Skeletal muscle cell (primary cell): ENCODE data around the gene SVBP.
"Not testable (repeated sequence)": the region's sequence is repeated elsewhere in the genome, so short reads cannot be mapped to it uniquely, and the experiment has no call there.

ENCODE experiments used
- DNase-seq: peaks from one replicate; pipeline ENCODE4 v3.0.0-alpha.2; 2010; ENCODE audit warnings: low read depth
- H3K4me3 ChIP-seq: 2 replicates; pipeline ENCODE4 v1.5.1; 2011; ENCODE audit warnings: low read depth, mild to moderate bottlenecking, control low read depth, low read length, moderate library complexity

Gene SVBP

DNA sequence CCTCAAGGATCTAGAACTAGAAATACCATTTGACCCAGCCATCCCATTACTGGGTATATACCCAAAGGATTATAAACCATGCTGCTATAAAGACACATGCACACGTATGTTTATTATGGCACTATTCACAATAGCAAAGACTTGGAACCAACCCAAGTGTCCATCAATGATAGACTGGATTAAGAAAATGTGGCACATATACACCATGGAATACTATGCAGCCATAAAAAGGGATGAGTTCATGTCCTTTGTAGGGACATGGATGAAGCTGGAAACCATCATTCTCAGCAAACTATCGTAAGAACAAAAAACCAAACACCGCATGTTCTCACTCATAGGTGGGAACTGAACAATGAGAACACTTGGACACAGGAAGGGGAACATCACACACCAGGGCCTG, 2.4 kb downstream of the SVBP start:
- not testable (repeated sequence) for H3K4me3 ChIP-seq, DNase-seq

DNA sequence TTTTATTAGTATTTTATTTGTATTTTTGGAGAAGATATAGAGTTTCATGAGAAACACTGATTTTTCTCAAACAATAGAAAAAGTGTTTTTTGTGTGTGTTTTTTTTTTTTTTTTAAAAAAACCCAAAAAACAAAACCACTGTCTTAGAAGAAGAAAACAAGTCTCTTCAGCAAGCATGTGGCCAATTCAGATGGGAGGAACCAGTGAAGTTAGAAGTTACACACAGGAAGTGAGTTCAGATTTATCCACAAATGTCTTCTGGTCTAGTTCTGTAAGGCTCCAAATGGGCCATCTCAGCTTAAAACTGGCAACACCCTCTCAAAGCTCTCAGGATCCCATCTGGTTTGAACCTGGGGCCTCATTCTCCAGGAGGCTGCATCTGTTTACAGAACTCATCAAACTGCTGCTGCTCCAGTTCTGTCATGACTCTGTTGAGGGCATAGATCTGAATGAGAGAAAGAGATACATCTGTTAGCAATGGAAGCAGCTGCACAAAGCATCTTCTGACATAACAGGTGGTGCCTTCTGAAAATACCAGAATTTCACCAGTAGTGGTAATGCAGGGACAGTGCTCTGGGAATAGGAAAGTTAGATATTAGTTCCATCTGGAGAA, 10.0 kb downstream of the SVBP start:
- no peak overlapping the region for H3K4me3 ChIP-seq
- no peak for DNase-seq

DNA sequence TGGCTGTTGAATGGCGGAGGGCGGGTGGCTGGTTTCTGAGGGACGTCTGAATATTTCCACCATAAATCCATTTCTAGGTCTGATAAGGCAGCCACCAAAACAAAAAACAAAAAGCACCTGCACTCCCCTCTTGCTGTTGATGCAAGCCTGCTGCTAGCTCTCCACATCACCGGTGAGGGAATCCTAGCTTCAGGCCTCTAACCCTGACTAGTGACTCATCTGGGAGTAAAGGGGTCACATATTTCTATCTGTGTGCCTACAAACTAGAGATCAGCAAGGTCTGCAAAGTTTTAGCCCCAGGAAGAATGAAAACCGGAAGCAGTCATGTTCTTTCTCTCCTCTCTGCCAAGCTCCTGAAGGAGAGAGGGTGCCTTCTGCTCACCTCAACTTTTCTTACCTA, 10.6 kb downstream of the SVBP start:
- no peak overlapping the region for H3K4me3 ChIP-seq
- DNase-seq: no peak

DNA sequence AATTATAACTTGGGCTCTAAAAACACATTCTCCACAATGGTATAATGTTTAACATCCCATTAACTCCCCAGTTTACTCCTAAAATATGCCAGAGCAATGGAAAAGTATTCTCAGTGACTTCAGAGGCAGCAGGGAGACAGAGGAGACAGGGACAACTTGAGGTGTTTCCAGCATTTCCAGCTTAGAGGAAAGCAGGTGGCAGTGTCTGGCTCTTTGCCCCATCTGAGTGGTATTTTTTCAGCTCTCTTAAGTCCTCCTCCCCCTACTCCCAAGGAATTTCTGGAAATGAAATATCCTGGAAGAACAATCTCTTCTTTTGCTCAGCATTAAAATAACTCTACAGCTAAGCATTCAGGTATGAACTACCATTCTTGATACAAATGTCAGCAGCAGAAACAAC, 11.0 kb downstream of the SVBP start:
- DNase-seq: no peak
- no peak overlapping the region for H3K4me3 ChIP-seq

DNA sequence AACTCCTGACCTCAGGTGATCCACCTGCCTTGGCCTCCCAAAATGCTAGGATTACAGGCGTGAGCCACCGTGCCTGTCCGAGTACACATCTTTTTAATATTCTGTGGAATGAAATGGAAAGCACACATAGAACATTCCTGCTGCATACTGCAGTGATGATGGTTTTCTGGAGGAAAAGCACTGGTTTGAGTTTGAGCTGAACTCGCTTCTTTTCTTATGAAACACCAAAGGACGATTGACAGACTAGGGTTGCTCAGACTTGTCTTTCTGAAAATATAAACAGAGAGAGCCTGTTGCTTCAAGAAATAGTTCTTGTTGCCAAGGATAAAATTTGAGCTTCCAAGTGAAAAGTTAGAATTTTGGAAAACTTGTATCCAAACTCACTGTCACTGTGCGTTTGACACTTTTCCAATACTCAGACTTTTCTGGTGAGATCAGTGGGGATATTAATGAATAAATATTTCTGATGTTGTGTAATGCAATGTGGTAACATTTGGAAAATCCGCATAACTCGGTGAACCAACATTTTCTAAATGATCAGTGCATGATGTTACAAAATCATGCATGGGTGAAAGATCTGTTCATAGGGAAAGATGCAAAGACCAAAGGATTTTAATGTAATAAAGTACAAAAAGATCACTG, 15.2 kb downstream of the SVBP start:
- no peak overlapping the region for H3K4me3 ChIP-seq
- no peak for DNase-seq

DNA sequence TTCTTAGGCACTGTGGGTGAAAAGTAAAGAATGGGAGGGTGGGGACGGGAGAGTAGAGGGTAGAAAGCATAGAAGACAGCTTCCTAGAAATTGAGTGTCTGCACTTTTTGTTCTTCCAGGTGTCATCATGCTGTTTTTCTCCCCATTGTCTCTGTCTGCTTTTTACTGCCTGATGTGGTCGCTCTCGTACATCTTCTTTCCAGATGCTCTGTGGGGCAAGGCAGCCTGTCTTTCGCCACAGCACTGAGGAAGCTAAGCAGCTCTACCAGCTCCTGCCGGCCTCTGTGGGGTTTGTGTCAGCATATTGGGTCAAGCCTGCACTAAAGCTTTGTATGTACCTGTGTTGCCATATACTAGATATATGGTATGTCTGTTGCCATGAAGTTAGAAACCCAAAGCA, 19.2 kb downstream of the SVBP start:
- DNase-seq: no peak
- H3K4me3 ChIP-seq: no peak overlapping the region

DNA sequence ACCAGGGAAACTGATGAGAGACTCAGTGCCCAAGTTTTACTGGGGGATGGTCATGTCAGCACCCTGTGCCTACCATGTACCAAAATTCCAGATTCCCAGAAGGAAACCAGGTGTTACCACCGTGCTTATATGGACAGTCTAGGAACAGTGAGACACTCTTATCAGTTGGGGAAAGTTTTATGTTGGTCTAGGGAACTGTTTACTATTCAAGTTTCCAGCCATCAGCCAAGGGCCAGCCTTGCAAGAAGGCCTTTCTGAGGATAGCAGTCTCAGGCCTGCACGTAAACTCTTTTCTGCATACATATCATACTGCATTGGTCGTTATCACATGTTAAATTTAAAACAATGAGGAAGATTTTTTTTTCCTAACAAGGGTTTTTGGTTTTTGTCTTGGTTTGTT, 19.8 kb downstream of the SVBP start:
- no peak for DNase-seq
- no peak overlapping the region for H3K4me3 ChIP-seq

DNA sequence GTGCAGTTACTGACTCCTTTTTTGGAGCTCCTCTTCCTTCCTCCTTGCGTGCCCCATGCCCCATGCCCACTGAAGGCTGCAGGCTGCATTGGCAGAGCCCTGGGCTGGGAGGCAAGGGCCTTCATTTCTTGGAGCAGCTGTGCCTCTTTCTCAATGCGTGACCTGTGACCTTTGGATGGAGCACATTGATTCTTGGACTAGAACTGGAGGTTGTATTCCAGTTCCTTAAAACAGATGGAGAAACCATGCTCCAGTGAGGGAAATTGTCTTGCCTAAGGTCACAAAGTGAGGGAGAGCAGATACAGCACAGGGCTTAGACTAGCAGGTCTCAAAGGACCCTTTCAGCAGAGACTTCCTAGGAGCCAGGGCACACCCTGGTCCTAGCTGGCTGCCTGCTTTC, 23.4 kb downstream of the SVBP start:
- no peak for DNase-seq
- no peak overlapping the region for H3K4me3 ChIP-seq

DNA sequence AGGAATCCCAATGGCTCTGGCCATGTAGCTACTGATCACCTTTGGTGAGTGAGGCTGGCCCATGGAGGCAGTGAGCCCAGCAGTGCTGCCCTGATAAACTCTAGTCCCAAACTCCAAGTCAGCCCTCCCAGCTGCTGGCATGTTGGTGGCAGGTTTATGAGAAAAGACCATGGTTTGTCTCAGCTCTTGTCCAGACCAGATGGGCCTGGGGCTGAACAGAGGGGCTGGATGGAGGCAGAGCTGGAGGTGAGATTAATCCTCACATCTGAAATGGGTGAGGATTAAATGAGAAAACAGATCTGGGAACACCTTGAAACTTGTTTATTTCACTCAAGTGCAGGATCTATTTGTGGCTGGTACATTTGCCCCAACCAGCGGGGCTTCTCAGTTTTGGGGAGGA, 29.2 kb downstream of the SVBP start:
- no peak overlapping the region for H3K4me3 ChIP-seq
- no peak for DNase-seq

DNA sequence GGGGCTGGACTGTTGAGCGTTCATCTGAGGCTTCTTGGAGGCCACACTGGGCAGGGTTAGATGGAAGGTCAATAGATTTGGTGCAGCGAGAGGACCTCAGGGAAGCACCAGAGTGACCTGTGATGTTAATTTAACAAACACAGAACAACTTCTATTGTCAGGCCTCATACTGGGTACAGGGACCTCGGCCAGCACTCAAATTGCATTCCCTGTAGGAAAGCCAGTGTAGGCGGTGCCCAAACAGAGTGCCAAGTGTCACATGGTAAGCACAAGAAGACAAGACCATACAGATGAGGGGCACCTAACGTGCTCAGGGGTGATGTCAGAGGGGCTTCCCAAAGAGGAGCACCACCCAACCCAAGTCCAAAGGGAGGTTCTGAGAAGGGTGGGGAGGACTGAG, 31.1 kb downstream of the SVBP start:
- no peak overlapping the region for H3K4me3 ChIP-seq
- DNase-seq: no peak

DNA sequence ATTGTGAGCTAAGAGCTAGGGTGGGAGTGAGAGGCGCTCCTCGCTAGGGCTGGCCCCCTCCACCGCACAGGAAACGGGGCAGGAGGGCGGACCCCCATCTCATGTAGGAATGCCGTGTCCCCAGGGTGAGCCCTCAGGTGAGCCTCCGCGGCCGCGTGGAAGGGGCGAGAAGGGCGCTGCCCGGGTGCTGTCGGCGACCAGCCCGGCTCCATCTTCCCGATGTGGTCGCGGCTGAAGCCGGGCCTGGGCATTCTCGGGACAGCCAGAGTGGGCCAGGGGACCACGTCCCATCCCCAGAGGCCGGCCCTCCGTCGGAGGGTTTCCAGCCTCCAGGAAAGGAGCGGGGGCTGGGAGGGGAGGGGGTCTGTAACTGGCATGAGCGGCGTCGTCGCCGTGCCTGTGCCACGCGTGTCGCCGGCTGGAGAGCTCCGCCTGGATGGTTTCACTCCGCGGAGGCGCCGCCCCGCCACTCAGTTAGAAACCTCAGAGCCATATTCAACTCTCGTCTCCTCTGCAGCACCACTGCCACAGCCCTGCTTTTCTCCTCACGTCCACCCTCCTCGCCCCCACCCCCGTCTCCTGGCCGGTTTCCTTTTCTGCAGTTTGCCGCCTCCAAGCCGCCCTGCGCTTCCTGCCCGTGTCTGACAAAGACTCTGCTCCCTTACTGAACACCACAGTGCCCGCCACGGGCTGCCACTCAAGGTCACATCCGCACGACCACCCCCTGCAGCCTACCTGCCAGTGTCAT, 32.1 kb downstream of the SVBP start, which contains the start of gene TMEM269:
TSS of gene TMEM269 (plus strand) at position 46 of the 748 bp plus-strand sequence. CDS start 4,903 bp downstream, outside the sequence.
- no peak for DNase-seq
- H3K4me3 ChIP-seq: peak within 1 kb of the TSS; percentile 46

DNA sequence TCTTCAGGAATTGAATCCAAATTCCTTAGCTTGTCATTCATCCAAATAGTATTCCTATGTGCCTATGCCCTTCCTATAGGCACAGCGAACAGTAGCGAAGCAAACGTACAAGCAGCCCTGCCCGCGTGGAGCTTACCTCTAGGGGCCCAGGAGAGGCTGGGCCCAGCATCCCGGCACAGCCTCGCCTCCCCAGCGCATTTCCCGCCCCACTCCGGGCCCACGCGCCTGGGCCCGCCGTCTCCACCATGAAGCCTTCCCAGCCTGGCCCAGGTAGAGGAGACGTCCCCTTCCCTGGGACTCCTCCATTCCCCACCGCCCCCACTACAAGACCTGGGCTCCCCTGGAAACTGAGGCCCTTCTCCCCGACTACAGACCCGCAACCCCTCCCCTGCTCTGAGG, 32.7 kb downstream of the SVBP start:
- peak overlapping the region; percentile 46 for H3K4me3 ChIP-seq
- no peak for DNase-seq

DNA sequence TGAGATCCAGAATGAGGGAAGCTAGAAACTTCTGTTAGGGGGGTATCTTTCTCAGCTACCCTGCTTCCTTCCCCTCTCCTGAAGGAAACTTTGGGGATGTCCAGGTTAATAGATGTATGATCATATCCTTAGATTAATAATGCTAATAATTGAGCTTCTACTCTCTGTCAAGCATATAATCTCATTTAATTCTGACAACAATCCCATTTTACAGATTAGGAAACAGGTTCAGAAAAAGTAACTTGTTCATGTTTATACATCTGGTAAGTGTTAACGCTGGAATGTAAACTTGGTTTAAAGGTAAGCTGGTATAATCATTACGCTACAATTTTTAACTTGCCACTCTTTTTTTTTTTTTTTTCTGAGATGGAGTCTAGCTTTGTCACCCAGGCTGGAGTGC, 34.1 kb downstream of the SVBP start:
- no peak for DNase-seq
- no peak overlapping the region for H3K4me3 ChIP-seq

DNA sequence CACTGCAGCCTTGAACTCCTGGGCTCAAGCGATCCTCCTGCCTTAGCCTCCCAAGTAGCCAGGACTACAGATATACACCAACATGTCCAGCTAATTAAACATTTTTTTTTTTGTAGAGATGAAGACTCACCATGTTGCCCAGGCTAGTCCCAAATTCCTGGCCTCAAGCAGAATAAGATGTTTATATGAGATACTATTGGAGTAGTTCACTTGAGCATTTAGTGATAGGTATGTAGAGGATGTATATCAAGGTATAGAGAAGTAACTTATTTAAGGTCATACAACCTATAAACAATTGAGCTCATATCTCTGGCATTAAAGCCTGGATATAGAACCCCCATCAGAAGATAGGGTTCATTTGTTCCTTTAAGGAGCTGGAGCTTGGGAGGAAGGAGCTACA, 37.0 kb downstream of the SVBP start:
- no peak for DNase-seq
- H3K4me3 ChIP-seq: no peak overlapping the region

DNA sequence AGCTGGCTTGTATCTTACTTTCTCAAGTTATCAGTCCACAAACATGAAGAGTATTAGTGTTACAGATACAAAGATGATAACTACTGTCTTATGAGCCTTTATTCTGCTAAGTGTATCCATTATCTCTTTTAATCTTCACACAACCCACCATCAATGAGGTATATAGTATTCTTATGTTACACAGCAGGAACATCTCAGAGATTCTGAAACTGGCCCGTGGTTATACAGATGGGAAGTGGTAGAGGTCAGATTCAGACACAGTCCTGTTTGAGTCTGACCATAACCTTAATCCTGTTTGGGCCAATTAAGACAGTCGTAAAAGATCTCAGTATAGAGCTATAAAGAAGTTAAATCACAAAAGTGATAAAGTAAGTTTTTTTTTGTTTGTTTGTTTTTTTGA, 37.5 kb downstream of the SVBP start:
- H3K4me3 ChIP-seq: no peak overlapping the region
- no peak for DNase-seq

DNA sequence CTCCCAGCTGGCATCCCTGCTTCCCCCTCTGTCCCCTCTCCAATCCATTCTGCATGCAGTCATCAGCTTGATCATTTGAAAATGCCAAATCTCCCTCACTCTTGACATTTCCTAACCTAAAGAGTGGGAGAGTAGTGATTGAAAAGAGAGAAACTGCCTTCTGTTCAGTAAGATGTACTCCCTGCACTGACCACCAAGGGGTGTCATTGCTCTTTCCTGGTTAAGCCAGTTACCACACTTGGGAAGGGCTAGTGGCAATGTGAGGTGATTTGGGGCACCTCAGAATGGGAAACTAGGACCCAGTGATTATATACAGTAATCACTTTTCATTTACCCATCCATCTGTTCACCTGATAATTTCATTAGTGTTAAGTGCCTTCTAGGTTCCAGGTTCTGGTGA, 39.3 kb downstream of the SVBP start:
- H3K4me3 ChIP-seq: no peak overlapping the region
- DNase-seq: no peak

DNA sequence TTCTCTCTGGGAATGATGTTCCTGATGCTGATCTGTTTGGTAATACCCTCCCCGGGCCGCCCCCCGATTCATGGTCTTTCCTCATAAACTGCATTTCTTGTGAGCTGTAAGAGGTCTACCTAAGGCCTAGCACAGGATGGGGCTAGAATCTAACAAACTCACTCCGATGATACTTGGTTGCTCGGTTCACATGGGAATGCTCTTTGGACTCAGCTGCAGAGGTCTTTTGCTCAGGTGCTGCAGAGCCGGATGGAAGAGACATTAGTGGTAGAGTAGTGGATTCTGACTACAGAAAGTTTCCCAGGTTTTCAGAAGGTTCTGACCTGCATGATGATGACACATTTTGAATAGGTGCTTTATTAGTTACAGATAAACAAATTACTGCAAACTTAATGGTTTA, 40.7 kb downstream of the SVBP start:
- H3K4me3 ChIP-seq: no peak overlapping the region

DNA sequence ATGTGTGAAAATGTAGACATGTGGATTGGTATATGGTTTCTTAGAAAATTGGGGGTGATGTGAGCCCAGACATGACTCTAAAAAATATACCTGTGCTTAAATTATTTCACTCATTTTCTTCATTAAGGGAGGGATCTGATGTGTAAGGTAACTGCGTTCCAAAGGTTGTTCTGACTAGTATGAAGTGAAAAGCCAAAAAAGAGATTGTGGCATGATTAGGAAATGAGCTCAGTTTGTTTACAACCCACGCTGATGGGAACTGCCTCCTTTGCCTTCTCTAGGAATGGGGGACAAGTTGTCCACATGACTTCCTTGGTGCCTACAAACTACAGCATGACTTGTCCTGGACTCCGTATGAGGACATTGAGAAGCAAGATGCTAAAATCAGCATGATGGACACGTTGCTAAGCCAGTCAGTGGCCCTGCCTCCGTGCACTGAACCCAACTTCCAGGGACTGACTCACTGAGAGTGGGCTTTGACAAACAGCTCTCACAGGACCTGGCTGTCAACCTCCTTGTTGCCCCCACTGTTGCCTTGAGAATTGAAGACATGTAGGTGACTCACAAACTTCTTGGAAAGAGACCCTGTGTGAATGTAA, 42.2 kb downstream of the SVBP start:
- H3K4me3 ChIP-seq: no peak overlapping the region
- no peak for DNase-seq

More for the DNA sequence above, 40.7 kb downstream of the SVBP start:
- no peak for DNase-seq

DNA sequence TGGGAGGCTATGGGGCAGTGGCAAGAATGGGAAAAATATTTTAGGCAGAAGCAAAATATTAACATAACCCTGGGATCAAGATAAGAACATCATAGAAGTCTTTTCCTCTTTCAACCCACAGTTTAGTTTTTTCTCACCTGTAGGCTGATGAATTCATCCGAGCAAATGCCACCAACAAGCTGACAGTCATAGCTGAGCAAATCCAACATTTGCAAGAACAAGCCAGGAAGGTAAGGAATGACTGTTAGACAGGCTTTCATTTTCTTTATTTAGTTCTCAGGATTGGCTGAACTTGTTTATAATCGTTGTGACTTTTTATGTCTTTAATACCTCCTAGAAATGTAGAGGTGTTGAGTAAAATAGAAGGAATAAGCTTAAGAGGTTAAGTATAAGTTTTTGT, 43.8 kb downstream of the SVBP start:
- no peak overlapping the region for H3K4me3 ChIP-seq
- DNase-seq: no peak

DNA sequence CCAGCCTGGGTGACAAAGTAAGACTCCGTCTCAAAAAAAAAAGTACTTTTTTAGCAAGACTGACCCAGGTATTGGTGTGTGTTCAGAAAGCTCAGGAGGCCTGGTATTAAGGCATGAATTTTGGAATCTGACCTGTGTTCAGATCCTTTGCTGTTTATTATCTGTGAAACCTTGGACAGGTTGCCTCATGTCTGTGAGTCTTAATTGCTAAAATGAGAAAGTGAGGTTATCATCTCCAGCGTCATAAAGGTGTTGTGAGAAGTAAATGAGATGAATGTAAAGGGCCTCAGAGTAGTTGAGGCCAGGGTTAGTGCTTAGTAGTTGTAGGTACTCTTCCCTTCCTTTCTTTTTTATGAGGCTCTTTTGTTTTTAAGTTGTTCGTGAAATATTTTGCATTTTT, 47.4 kb downstream of the SVBP start:
- H3K4me3 ChIP-seq: no peak overlapping the region
- no peak for DNase-seq
